CD14-positive monocyte (primary cell): Measurements from ENCODE around the gene AQP11. TPM values are rescaled to one million over a fixed set of nuclear protein-coding genes. Genes with fewer than 3 reads are reported as not detected.

Source experiments
- DNase-seq, 3 donors: peaks; one replicate each; pipeline ENCODE4 v3.0.0-alpha.2; 2011 to 2022
- H2AFZ ChIP-seq: 2 replicates; pipeline ENCODE4 v1.6.0; 2012; ENCODE audit warnings: mild to moderate bottlenecking, low read depth, low read length, inconsistent platforms; ENCODE audit not compliant: insufficient read depth, poor library complexity, severe bottlenecking
- H3K27ac ChIP-seq, 2 donors: 1 replicate in 1 of 2; 2 replicates in 1 of 2; pipeline ENCODE4 v1.5.1; 2012 to 2013; ENCODE audit warnings: low read length in 2 of 2, control low read depth in 1 of 2, inconsistent platforms in 1 of 2, low read depth in 1 of 2, mild to moderate bottlenecking in 1 of 2
- H3K27me3 ChIP-seq, 2 donors: one replicate each; pipeline versions ENCODE4 v1.6.0 to v1.6.1; 2011 to 2013; ENCODE audit warnings: low read length in 2 of 2; ENCODE audit not compliant: control insufficient read depth in 2 of 2, insufficient read depth in 2 of 2
- H3K36me3 ChIP-seq, 2 donors: replicated peaks in 1 of 2; 1 replicate in 1 of 2; 2 replicates in 1 of 2; pipeline versions ENCODE4 v1.5.1 to v1.6.1; 2012 to 2013; ENCODE audit warnings: low read length in 2 of 2, control low read depth in 1 of 2, inconsistent platforms in 1 of 2, mild to moderate bottlenecking in 1 of 2; ENCODE audit not compliant: insufficient read depth in 2 of 2, control insufficient read depth in 1 of 2
- H3K4me1 ChIP-seq, 2 donors: 1 replicate in 1 of 2; 2 replicates in 1 of 2; pipeline versions ENCODE4 v1.5.1 to v1.6.1; 2012 to 2013; ENCODE audit warnings: low read length in 2 of 2, control low read depth in 1 of 2, inconsistent platforms in 1 of 2, mild to moderate bottlenecking in 1 of 2, moderate library complexity in 1 of 2; ENCODE audit not compliant: insufficient read depth in 2 of 2, control insufficient read depth in 1 of 2
- H3K4me2 ChIP-seq: replicated peaks from 2 replicates; pipeline ENCODE3; 2012; ENCODE audit warnings: low read length, moderate library complexity, mild to moderate bottlenecking; ENCODE audit not compliant: poor library complexity, severe bottlenecking; ENCODE audit errors: extremely low read depth
- H3K4me3 ChIP-seq, 3 experiments: fragments of 200-600 bp in 1 of 3; sonication (generic) in 1 of 3; replicated peaks in 1 of 3; 1 replicate in 2 of 3; 2 replicates in 1 of 3; pipeline ENCODE4 v1.5.1; 2011 to 2013; ENCODE audit warnings: low read length in 3 of 3, mild to moderate bottlenecking in 3 of 3, control low read depth in 2 of 3, low read depth in 2 of 3, inconsistent platforms in 1 of 3, moderate library complexity in 1 of 3
- H3K79me2 ChIP-seq: 2 replicates; pipeline ENCODE4 v1.6.0; 2012; ENCODE audit warnings: mild to moderate bottlenecking, control low read depth, inconsistent platforms, low read length, moderate library complexity; ENCODE audit not compliant: insufficient read depth
- H3K9ac ChIP-seq: 2 replicates; pipeline ENCODE4 v1.6.0; 2017; ENCODE audit warnings: low read length, mild to moderate bottlenecking; ENCODE audit not compliant: insufficient read depth, poor library complexity, severe bottlenecking
- H3K9me3 ChIP-seq, 2 donors: replicated peaks in 1 of 2; 1 replicate in 1 of 2; 2 replicates in 1 of 2; pipeline versions ENCODE4 v1.5.1 to v1.6.1; 2012 to 2013; ENCODE audit warnings: low read length in 2 of 2, control low read depth in 1 of 2; ENCODE audit not compliant: control insufficient read depth in 1 of 2, insufficient read depth in 1 of 2
- H4K20me1 ChIP-seq: 2 replicates; pipeline ENCODE4 v1.6.0; 2012; ENCODE audit warnings: mild to moderate bottlenecking, low read length, control low read depth, moderate library complexity; ENCODE audit not compliant: insufficient read depth
- H3K27ac Mint-ChIP-seq, 7 donors: one replicate each; pipeline ENCODE4 v1.8.0; 2020; ENCODE audit warnings: mild to moderate bottlenecking in 7 of 7, mixed read lengths in 7 of 7, moderate library complexity in 6 of 7, inconsistent platforms in 2 of 7
- H3K27me3 Mint-ChIP-seq, 3 donors: one replicate each; pipeline ENCODE4 v1.8.0; 2021 to 2022; ENCODE audit warnings: low read depth in 3 of 3, mild to moderate bottlenecking in 3 of 3, mixed read lengths in 3 of 3, moderate library complexity in 3 of 3, inconsistent platforms in 1 of 3
- H3K36me3 Mint-ChIP-seq, 2 donors: one replicate each; pipeline ENCODE4 v1.8.0; 2020; ENCODE audit warnings: mixed read lengths in 2 of 2, inconsistent platforms in 1 of 2, mild to moderate bottlenecking in 1 of 2
- H3K4me1 Mint-ChIP-seq: one replicate; pipeline ENCODE4 v1.8.0; 2020; ENCODE audit warnings: mild to moderate bottlenecking, mixed read lengths
- H3K4me3 Mint-ChIP-seq, 2 donors: one replicate each; pipeline ENCODE4 v1.8.0; 2020; ENCODE audit warnings: mild to moderate bottlenecking in 2 of 2, mixed read lengths in 2 of 2, moderate library complexity in 1 of 2
- H3K9me3 Mint-ChIP-seq, 7 donors: one replicate each; pipeline ENCODE4 v1.8.0; 2020 to 2022; ENCODE audit warnings: mixed read lengths in 7 of 7, mild to moderate bottlenecking in 6 of 7, moderate library complexity in 6 of 7, inconsistent platforms in 2 of 7
- WGBS: methylation state at CpG from one replicate; pipeline ENCODE4 v1.1.5; 2013; ENCODE audit warnings: missing lambda C conversion rate; ENCODE audit not compliant: insufficient coverage; 5-methylcytosine and 5-hydroxymethylcytosine counted together
- intact Hi-C, 2 donors: fragments of 100-400 bp; cut with micrococcal nuclease; formaldehyde crosslinking; loops; one replicate each; pipeline versions ENCODE4 v1.15.0 to v1.15.1; 2023
- polyA plus RNA-seq, 3 donors: library from polyadenylated mRNA; depleted of rRNA in 1 of 3; unstranded in 2 of 3; stranded (reverse) in 1 of 3; fragments of 300-500 nt in 2 of 3; fragments of >200 nt in 1 of 3; fragmentation: Illumina TruSeq in 2 of 3; gene quantifications; 1 replicate in 2 of 3; 2 replicates in 1 of 3; pipeline ENCODE4 v1.2.3, GENCODE V29; 2012 to 2021
- TF ChIP-seq, protein P1 (sequence below): fragments of 200-600 bp; IDR thresholded peaks from one replicate; pipeline ENCODE4 v1.8.0; 2022; ENCODE audit warnings: antibody characterized with exemption, mild to moderate bottlenecking

The AQP11 gene
- polyA plus RNA-seq, 3 donors = 0.16 to 0.18 TPM; not detected in 1

DNA sequence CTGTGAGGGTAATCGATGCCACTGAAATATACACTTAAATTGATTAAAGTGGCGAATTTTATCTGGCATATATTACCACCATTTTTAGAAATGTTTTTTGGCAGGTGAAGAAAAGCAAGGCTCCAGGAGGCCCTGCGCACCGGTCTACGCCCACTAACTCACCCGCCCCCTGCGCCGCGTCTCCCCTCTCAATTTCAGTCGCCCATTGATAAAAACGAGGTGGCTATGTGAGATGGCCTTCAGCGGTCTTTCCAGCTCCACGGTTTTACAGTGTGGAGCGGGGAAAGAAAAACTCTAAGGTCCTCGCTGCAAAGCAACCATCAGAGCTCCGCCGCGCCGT is 602 bp upstream of the AQP11 start:
- no peaks in the 10 kb centered on the region for H3K36me3 ChIP-seq
- Mint-ChIP-seq H3K27me3 (peaks cover 17 to 35% (median 21%) of the 10 kb centered on the region in 3 donors), H3K36me3 (no peaks in the 10 kb centered on the region), H3K27ac (peak overlapping the region in 3 of 7 donors; percentile 40 to 71 (median 54)), H3K9me3 (peaks cover 0 to 2% (median 0%) of the 10 kb centered on the region in 7 donors), H3K4me1 (peaks cover 19% of the 10 kb centered on the region), H3K4me3 (peak overlapping the region; percentile 84 to 93)
- peaks cover 15 to 20% of the 10 kb centered on the region in 2 donors for H3K4me1 ChIP-seq
- intact Hi-C loops = no loop called here
- no peaks in the 10 kb centered on the region for H3K9me3 ChIP-seq
- peaks cover 7 to 14% of the 10 kb centered on the region in 2 donors for H3K27me3 ChIP-seq
- H2AFZ ChIP-seq = peak overlapping the region; percentile 81
- peak overlapping the region; percentile 62 for H3K9ac ChIP-seq
- no peak for DNase-seq
- peak overlapping the region; percentile 96 for H3K4me2 ChIP-seq
- TF ChIP-seq, protein P1, sequence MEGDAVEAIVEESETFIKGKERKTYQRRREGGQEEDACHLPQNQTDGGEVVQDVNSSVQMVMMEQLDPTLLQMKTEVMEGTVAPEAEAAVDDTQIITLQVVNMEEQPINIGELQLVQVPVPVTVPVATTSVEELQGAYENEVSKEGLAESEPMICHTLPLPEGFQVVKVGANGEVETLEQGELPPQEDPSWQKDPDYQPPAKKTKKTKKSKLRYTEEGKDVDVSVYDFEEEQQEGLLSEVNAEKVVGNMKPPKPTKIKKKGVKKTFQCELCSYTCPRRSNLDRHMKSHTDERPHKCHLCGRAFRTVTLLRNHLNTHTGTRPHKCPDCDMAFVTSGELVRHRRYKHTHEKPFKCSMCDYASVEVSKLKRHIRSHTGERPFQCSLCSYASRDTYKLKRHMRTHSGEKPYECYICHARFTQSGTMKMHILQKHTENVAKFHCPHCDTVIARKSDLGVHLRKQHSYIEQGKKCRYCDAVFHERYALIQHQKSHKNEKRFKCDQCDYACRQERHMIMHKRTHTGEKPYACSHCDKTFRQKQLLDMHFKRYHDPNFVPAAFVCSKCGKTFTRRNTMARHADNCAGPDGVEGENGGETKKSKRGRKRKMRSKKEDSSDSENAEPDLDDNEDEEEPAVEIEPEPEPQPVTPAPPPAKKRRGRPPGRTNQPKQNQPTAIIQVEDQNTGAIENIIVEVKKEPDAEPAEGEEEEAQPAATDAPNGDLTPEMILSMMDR = no peak
- H4K20me1 ChIP-seq = no peaks in the 10 kb centered on the region
- H3K79me2 ChIP-seq = no peaks in the 10 kb centered on the region
- no peak overlapping the region for H3K27ac ChIP-seq
- H3K4me3 ChIP-seq = peak overlapping the region; percentile 33 to 80 (median 63)
- under 1% methylated on average over 7 of the region's 19 CpGs for WGBS

DNA sequence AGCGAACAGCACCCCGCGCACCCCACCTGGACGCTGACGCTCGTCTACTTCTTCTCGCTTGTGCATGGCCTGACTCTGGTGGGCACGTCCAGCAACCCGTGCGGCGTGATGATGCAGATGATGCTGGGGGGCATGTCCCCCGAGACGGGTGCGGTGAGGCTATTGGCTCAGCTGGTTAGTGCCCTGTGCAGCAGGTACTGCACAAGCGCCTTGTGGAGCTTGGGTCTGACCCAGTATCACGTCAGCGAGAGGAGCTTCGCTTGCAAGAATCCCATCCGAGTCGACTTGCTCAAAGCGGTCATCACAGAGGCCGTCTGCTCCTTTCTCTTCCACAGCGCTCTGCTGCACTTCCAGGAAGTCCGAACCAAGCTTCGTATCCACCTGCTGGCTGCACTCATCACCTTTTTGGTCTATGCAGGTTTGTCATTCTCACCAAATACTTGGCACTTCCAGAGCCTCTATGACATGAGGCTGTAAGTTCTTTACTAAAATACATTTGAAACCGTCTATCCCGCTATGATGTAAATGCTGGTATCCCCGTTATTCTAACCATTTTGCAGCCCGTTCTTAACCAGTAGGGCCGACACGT is 535 bp downstream of the AQP11 start:
- no peak for DNase-seq
- H3K27me3 ChIP-seq = peaks cover 7 to 14% of the 10 kb centered on the region in 2 donors

More for the DNA sequence above, 535 bp downstream of the AQP11 start:
- peak overlapping the region; percentile 96 for H3K4me2 ChIP-seq
- H4K20me1 ChIP-seq = no peaks in the 10 kb centered on the region
- H3K9ac ChIP-seq = peak overlapping the region; percentile 62
- H3K4me1 ChIP-seq = peaks cover 15 to 20% of the 10 kb centered on the region in 2 donors
- H3K36me3 Mint-ChIP-seq = peaks cover 0 to 4% of the 10 kb centered on the region in 2 donors
- H3K36me3 ChIP-seq = no peaks in the 10 kb centered on the region
- TF ChIP-seq, protein P1 = no peak
- WGBS = 10% methylated on average over 25 of the region's 31 CpGs
- H3K79me2 ChIP-seq = no peaks in the 10 kb centered on the region
- H3K9me3 Mint-ChIP-seq = peaks cover 0 to 2% (median 0%) of the 10 kb centered on the region in 7 donors
- peaks cover 17 to 33% (median 21%) of the 10 kb centered on the region in 3 donors for H3K27me3 Mint-ChIP-seq
- H3K4me1 Mint-ChIP-seq = peaks cover 19% of the 10 kb centered on the region
- peak overlapping the region; percentile 40 to 80 (median 63) for H3K4me3 ChIP-seq
- no peaks in the 10 kb centered on the region for H3K9me3 ChIP-seq
- no peak overlapping the region for H3K27ac Mint-ChIP-seq
- H2AFZ ChIP-seq = peak overlapping the region; percentile 81
- H3K4me3 Mint-ChIP-seq = peak overlapping the region; percentile 84 to 94
- intact Hi-C loops = no loop called here
- H3K27ac ChIP-seq = no peak overlapping the region
